Measurements from ENCODE around the gene BMP7. TPM values are rescaled to one million over a fixed set of nuclear protein-coding genes. Genes with fewer than 3 reads are reported as not detected.

Gene BMP7
- total and polyA plus RNA-seq, 2 of the 13 experiments (the other 11 are each of a cell fraction or from before 2014, with no cell fraction given) = not detected

- H3K9me3 ChIP-seq (ENCODE audit: low read length) = no peaks in the 10 kb centered on the region
- no peaks in the 10 kb centered on the region for H3K4me1 ChIP-seq (ENCODE audit: insufficient read depth, low read length)
- ChIA-PET CTCF (ENCODE audit: low intra/inter-chr PET ratio, low total read pairs) (no interaction called here), POLR2A (no interaction called here)
- DNase-seq (ENCODE audit: low spot score) (no peak), ATAC-seq (no peak), FAIRE-seq (no peak)
- 8% methylated on average over 3 of the region's 3 CpGs for WGBS (ENCODE audit: low lambda C conversion rate)
- no peaks in the 10 kb centered on the region for H3K79me2 ChIP-seq (ENCODE audit: insufficient read depth, low read length)
- no TSS peak for BruUV-seq (replicated peaks)
- intact Hi-C loops (cut with micrococcal nuclease; ENCODE audit: unreplicated experiment) = no loop called here
- no peak overlapping the region for H3K4me2 ChIP-seq (ENCODE audit: low read depth, low read length)
- no peaks in the 10 kb centered on the region for H3K36me3 ChIP-seq (replicated peaks in 1 of 2; ENCODE audit: control insufficient read depth in 1 of 2, insufficient read depth in 2 of 2, low read length in 2 of 2)
- H4K20me1 ChIP-seq (ENCODE audit: insufficient read depth, low read length) = no peaks in the 10 kb centered on the region
- H3K4me3 ChIP-seq (replicated peaks in 1 of 3; ENCODE audit: insufficient read depth in 1 of 3, low read depth in 2 of 3, low read length in 3 of 3) = no peak overlapping the region
- H3K27ac ChIP-seq (ENCODE audit: extremely low read length, insufficient read depth, low read length) = no peak overlapping the region
- in situ Hi-C loops (cut with HindIII; ENCODE audit: extremely low pct_ligation_motif_present, low pct_unique_long_range_greater_than_20kb) = no loop called here
- H2AFZ ChIP-seq (ENCODE audit: low read length) = no peak overlapping the region
- peaks cover 12 to 67% of the 10 kb centered on the region in 2 experiments for H3K27me3 ChIP-seq (ENCODE audit: control insufficient read depth in 1 of 2, insufficient read depth in 2 of 2, low read length in 2 of 2)
- no peak overlapping the region for H3K9ac ChIP-seq (ENCODE audit: insufficient read depth, low read depth, low read length)
- no peak for TF ChIP-seq PAX8 (CRISPR knock-in tag; IDR thresholded peaks at IDR 0.05; ENCODE audit: borderline replicate concordance)
- TF ChIP-seq ZUFSP (CRISPR knock-in tag; IDR thresholded peaks at IDR 0.05; ENCODE audit: borderline replicate concordance) = no peak
Measured at GRCh38 chr20:57185188-57185743, 81.2 kb downstream of the BMP7 start.

- CTCF ChIA-PET (ENCODE audit: low intra/inter-chr PET ratio, low total read pairs) = no interaction called here
- Histone ChIP-seq H4K20me1 (ENCODE audit: insufficient read depth, low read length) (0 out of 2 replicates have a peak, but pooled peaks cover 2% of the 10 kb centered on the region), H3K4me1 (ENCODE audit: insufficient read depth, low read length) (no peaks in the 10 kb centered on the region), H3K79me2 (ENCODE audit: insufficient read depth, low read length) (no peaks in the 10 kb centered on the region), H2AFZ (ENCODE audit: low read length) (no peak overlapping the region), H3K4me3 (replicated peaks in 1 of 3; ENCODE audit: insufficient read depth in 1 of 3, low read depth in 2 of 3, low read length in 3 of 3) (no peak overlapping the region), H3K27ac (ENCODE audit: extremely low read length, insufficient read depth, low read length) (no peak overlapping the region), H3K4me2 (ENCODE audit: low read depth, low read length) (no peak overlapping the region), H3K9ac (ENCODE audit: insufficient read depth, low read depth, low read length) (no peak overlapping the region), H3K36me3 (replicated peaks in 1 of 2; ENCODE audit: control insufficient read depth in 1 of 2, insufficient read depth in 2 of 2, low read length in 2 of 2) (no peaks in the 10 kb centered on the region), H3K27me3 (ENCODE audit: control insufficient read depth in 1 of 2, insufficient read depth in 2 of 2, low read length in 2 of 2) (peaks cover 17 to 79% of the 10 kb centered on the region in 2 experiments), H3K9me3 (ENCODE audit: low read length) (no peaks in the 10 kb centered on the region)
- BruUV-seq (replicated peaks) = no TSS peak
- FAIRE-seq = no peak
- WGBS (ENCODE audit: low lambda C conversion rate) = 13% methylated on average over 19 of the region's 19 CpGs
- intact Hi-C loops (cut with micrococcal nuclease; ENCODE audit: unreplicated experiment) (no loop called here), in situ Hi-C loops (cut with HindIII; ENCODE audit: extremely low pct_ligation_motif_present, low pct_unique_long_range_greater_than_20kb) (no loop called here)
- no peak for ATAC-seq
- DNase-seq (ENCODE audit: low spot score) = no peak
- POLR2A ChIA-PET = no interaction called here
- TF ChIP-seq MXD3 (CRISPR knock-in tag; IDR thresholded peaks at IDR 0.05) (no peak), ZNF570 (CRISPR knock-in tag; IDR thresholded peaks at IDR 0.05; ENCODE audit: borderline replicate concordance) (no peak), ZFYVE20 (CRISPR knock-in tag; IDR thresholded peaks at IDR 0.05; ENCODE audit: borderline replicate concordance, low read depth) (no peak), CBFB (CRISPR knock-in tag; IDR thresholded peaks at IDR 0.05) (no peak), ZNF326 (CRISPR knock-in tag; IDR thresholded peaks at IDR 0.05; ENCODE audit: borderline replicate concordance) (no peak), MIXL1 (CRISPR knock-in tag; IDR thresholded peaks at IDR 0.05) (no peak)
- TF ChIP-seq, protein P1, sequence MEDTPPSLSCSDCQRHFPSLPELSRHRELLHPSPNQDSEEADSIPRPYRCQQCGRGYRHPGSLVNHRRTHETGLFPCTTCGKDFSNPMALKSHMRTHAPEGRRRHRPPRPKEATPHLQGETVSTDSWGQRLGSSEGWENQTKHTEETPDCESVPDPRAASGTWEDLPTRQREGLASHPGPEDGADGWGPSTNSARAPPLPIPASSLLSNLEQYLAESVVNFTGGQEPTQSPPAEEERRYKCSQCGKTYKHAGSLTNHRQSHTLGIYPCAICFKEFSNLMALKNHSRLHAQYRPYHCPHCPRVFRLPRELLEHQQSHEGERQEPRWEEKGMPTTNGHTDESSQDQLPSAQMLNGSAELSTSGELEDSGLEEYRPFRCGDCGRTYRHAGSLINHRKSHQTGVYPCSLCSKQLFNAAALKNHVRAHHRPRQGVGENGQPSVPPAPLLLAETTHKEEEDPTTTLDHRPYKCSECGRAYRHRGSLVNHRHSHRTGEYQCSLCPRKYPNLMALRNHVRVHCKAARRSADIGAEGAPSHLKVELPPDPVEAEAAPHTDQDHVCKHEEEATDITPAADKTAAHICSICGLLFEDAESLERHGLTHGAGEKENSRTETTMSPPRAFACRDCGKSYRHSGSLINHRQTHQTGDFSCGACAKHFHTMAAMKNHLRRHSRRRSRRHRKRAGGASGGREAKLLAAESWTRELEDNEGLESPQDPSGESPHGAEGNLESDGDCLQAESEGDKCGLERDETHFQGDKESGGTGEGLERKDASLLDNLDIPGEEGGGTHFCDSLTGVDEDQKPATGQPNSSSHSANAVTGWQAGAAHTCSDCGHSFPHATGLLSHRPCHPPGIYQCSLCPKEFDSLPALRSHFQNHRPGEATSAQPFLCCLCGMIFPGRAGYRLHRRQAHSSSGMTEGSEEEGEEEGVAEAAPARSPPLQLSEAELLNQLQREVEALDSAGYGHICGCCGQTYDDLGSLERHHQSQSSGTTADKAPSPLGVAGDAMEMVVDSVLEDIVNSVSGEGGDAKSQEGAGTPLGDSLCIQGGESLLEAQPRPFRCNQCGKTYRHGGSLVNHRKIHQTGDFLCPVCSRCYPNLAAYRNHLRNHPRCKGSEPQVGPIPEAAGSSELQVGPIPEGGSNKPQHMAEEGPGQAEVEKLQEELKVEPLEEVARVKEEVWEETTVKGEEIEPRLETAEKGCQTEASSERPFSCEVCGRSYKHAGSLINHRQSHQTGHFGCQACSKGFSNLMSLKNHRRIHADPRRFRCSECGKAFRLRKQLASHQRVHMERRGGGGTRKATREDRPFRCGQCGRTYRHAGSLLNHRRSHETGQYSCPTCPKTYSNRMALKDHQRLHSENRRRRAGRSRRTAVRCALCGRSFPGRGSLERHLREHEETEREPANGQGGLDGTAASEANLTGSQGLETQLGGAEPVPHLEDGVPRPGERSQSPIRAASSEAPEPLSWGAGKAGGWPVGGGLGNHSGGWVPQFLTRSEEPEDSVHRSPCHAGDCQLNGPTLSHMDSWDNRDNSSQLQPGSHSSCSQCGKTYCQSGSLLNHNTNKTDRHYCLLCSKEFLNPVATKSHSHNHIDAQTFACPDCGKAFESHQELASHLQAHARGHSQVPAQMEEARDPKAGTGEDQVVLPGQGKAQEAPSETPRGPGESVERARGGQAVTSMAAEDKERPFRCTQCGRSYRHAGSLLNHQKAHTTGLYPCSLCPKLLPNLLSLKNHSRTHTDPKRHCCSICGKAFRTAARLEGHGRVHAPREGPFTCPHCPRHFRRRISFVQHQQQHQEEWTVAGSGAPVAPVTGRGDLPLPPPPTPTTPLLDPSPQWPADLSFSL (CRISPR knock-in tag; IDR thresholded peaks at IDR 0.05) = no peak
Measured at GRCh38 chr20:57183457-57184009, 82.9 kb downstream of the BMP7 start.
